H9 (cell line): ENCODE data around the gene TMOD1. TPM values are rescaled to one million over a fixed set of nuclear protein-coding genes. Genes with fewer than 3 reads are reported as not detected.
A peak's percentile ranks its signal among the peaks of the same experiment; 100 is the strongest.

Experiments used
- DNase-seq: peaks from one replicate; pipeline ENCODE4 v3.0.0-alpha.2; 2017
- H2AFZ ChIP-seq: one replicate; pipeline ENCODE4 v1.6.1; 2013; ENCODE audit warnings: mild to moderate bottlenecking, low read length, control low read depth, moderate library complexity
- H2AK5ac ChIP-seq: 2 replicates; pipeline ENCODE4 v1.6.1; 2013; ENCODE audit warnings: low read length, control low read depth, mixed read lengths; ENCODE audit not compliant: insufficient read length
- H2BK120ac ChIP-seq: one replicate; pipeline ENCODE4 v1.6.1; 2013; ENCODE audit warnings: low read depth, mild to moderate bottlenecking, low read length, control low read depth, inconsistent platforms; ENCODE audit not compliant: poor library complexity, severe bottlenecking
- H2BK12ac ChIP-seq: 2 replicates; pipeline ENCODE4 v1.6.1; 2013; ENCODE audit warnings: low read length, control low read depth, mixed read lengths, low read depth; ENCODE audit not compliant: insufficient read length
- H2BK15ac ChIP-seq: 2 replicates; pipeline ENCODE4 v1.6.1; 2013; ENCODE audit warnings: low read depth, low read length, control low read depth
- H2BK20ac ChIP-seq: one replicate; pipeline ENCODE4 v1.6.1; 2013; ENCODE audit warnings: low read depth, mild to moderate bottlenecking, low read length, control low read depth, inconsistent platforms; ENCODE audit not compliant: poor library complexity, severe bottlenecking
- H2BK5ac ChIP-seq: 2 replicates; pipeline ENCODE4 v1.6.1; 2013; ENCODE audit warnings: low read length, control low read depth, mixed read lengths; ENCODE audit not compliant: insufficient read length
- H3K14ac ChIP-seq: 2 replicates; pipeline ENCODE4 v1.6.1; 2013; ENCODE audit warnings: low read length, control low read depth; ENCODE audit not compliant: insufficient read depth
- H3K18ac ChIP-seq: 2 replicates; pipeline ENCODE4 v1.6.1; 2013; ENCODE audit warnings: low read depth, mild to moderate bottlenecking, mixed read lengths, low read length, control low read depth; ENCODE audit not compliant: insufficient read length
- H3K23ac ChIP-seq: 2 replicates; pipeline ENCODE4 v1.6.1; 2013; ENCODE audit warnings: low read length, control low read depth, mixed read lengths, low read depth; ENCODE audit not compliant: insufficient read length
- H3K23me2 ChIP-seq: 2 replicates; pipeline ENCODE4 v1.6.1; 2013; ENCODE audit warnings: low read depth, mild to moderate bottlenecking, mixed read lengths, low read length, control low read depth; ENCODE audit not compliant: insufficient read length, poor library complexity, severe bottlenecking
- H3K27ac ChIP-seq: 2 replicates; pipeline ENCODE4 v1.5.1; 2013; ENCODE audit warnings: low read length, control low read depth, mixed read lengths, low read depth; ENCODE audit not compliant: insufficient read length
- H3K27me3 ChIP-seq: 2 replicates; pipeline ENCODE4 v1.6.1; 2013; ENCODE audit warnings: low read length, control low read depth, inconsistent platforms; ENCODE audit not compliant: insufficient read depth
- H3K4ac ChIP-seq: 2 replicates; pipeline ENCODE4 v1.6.1; 2013; ENCODE audit warnings: low read depth, mild to moderate bottlenecking, control low read depth, inconsistent platforms, low read length, moderate library complexity
- H3K4me1 ChIP-seq: 2 replicates; pipeline ENCODE4 v1.6.1; 2013; ENCODE audit warnings: low read length, control low read depth, inconsistent platforms; ENCODE audit not compliant: insufficient read depth
- H3K4me2 ChIP-seq: 2 replicates; pipeline ENCODE4 v1.6.1; 2013; ENCODE audit warnings: low read length, control low read depth, mixed read lengths; ENCODE audit not compliant: insufficient read length, insufficient read depth
- H3K56ac ChIP-seq: 2 replicates; pipeline ENCODE4 v1.6.1; 2013; ENCODE audit warnings: low read depth, mild to moderate bottlenecking, mixed read lengths, low read length, control low read depth; ENCODE audit not compliant: insufficient read length
- H3K79me1 ChIP-seq: 2 replicates; pipeline ENCODE4 v1.6.1; 2013; ENCODE audit warnings: low read depth, mild to moderate bottlenecking, moderate library complexity, low read length, control low read depth, inconsistent platforms; ENCODE audit not compliant: insufficient read depth, poor library complexity, severe bottlenecking
- H3K79me2 ChIP-seq: 2 replicates; pipeline ENCODE4 v1.6.1; 2013; ENCODE audit warnings: low read length, control low read depth, inconsistent platforms; ENCODE audit not compliant: insufficient read depth
- H3K9ac ChIP-seq: 2 replicates; pipeline ENCODE4 v1.6.1; 2013; ENCODE audit warnings: low read length, control low read depth, mixed read lengths; ENCODE audit not compliant: insufficient read length; ENCODE audit errors: extremely low read depth
- H3K9me3 ChIP-seq: one replicate; pipeline ENCODE4 v1.6.1; 2013; ENCODE audit warnings: low read depth, low read length, inconsistent platforms; ENCODE audit not compliant: control insufficient read depth
- H3T11ph ChIP-seq: one replicate; pipeline ENCODE4 v1.6.1; 2013; ENCODE audit warnings: mild to moderate bottlenecking, low read length, control low read depth, inconsistent platforms
- H4K20me1 ChIP-seq: one replicate; pipeline ENCODE4 v1.6.1; 2013; ENCODE audit not compliant: control insufficient read depth, insufficient read length, insufficient read depth
- H4K5ac ChIP-seq: 2 replicates; pipeline ENCODE4 v1.6.1; 2013; ENCODE audit warnings: low read depth, mild to moderate bottlenecking, mixed read lengths, low read length, control low read depth; ENCODE audit not compliant: insufficient read length
- H4K8ac ChIP-seq: replicated peaks from 2 replicates; pipeline ENCODE4 v1.6.1; 2013; ENCODE audit warnings: low read length, control low read depth, mixed read lengths, low read depth; ENCODE audit not compliant: insufficient read length
- H4K91ac ChIP-seq: 2 replicates; pipeline ENCODE4 v1.6.1; 2013; ENCODE audit warnings: low read depth, mild to moderate bottlenecking, moderate library complexity, mixed read lengths, low read length, control low read depth; ENCODE audit not compliant: insufficient read length
- H3K27ac Mint-ChIP-seq, 3 experiments: 2 replicates in 2 of 3; 3 replicates in 1 of 3; pipeline ENCODE4 v1.8.0; 2020 to 2021; ENCODE audit warnings: mixed read lengths in 3 of 3, mild to moderate bottlenecking in 1 of 3, moderate library complexity in 1 of 3
- H3K27me3 Mint-ChIP-seq: 2 replicates; pipeline ENCODE4 v1.8.0; 2021; ENCODE audit warnings: low read depth, mild to moderate bottlenecking, moderate library complexity, mixed read lengths
- H3K36me3 Mint-ChIP-seq, 3 experiments: 2 replicates in 2 of 3; 3 replicates in 1 of 3; pipeline ENCODE4 v1.8.0; 2020 to 2021; ENCODE audit warnings: low read depth in 3 of 3, mixed read lengths in 3 of 3; ENCODE audit not compliant: insufficient read depth in 1 of 3
- H3K4me1 Mint-ChIP-seq, 2 experiments: 2 replicates each; pipeline ENCODE4 v1.8.0; 2020; ENCODE audit warnings: mixed read lengths in 2 of 2
- H3K4me3 Mint-ChIP-seq, 2 experiments: 2 replicates in 1 of 2; 3 replicates in 1 of 2; pipeline ENCODE4 v1.8.0; 2020 to 2021; ENCODE audit warnings: mild to moderate bottlenecking in 2 of 2, mixed read lengths in 2 of 2, moderate library complexity in 1 of 2
- H3K9me3 Mint-ChIP-seq, 2 experiments: 2 replicates in 1 of 2; 3 replicates in 1 of 2; pipeline ENCODE4 v1.8.0; 2020; ENCODE audit warnings: mild to moderate bottlenecking in 2 of 2, mixed read lengths in 2 of 2, moderate library complexity in 1 of 2
- CTCF ChIP-seq: fragments of 200-600 bp; sonication (generic); conservative IDR thresholded peaks from 3 replicates; pipeline ENCODE4 v1.8.0; 2021; ENCODE audit warnings: antibody characterized with exemption, mild to moderate bottlenecking
- WGBS: extraction: QIAGEN DNeasy Blood & Tissue Kit; methylation state at CpG from one replicate; pipeline ENCODE4 v1.1.7; 2013; ENCODE audit warnings: missing lambda C conversion rate, low lambda C conversion rate, mixed read lengths; ENCODE audit not compliant: insufficient read length; ENCODE audit errors: extremely low coverage; 5-methylcytosine and 5-hydroxymethylcytosine counted together
- total RNA-seq: library from RNA; stranded (reverse); gene quantifications from 2 replicates; pipeline ENCODE4 v1.2.1, GENCODE V29; 2021

Gene TMOD1
- total RNA-seq, 1 experiment from 2014 or later = 0.98 TPM

GRCh38 chr9:97561501-97561900 is 60.0 kb downstream of the TMOD1 start:
- H3K4me1 Mint-ChIP-seq = peaks cover 31 to 42% of the 10 kb centered on the region in 2 experiments

More at GRCh38 chr9:97561501-97561900, 60.0 kb downstream of the TMOD1 start:
- no peak overlapping the region for H3K18ac ChIP-seq
- H3K56ac ChIP-seq = no peak overlapping the region
- no peak overlapping the region for H3K14ac ChIP-seq
- no peak overlapping the region for H3K27ac ChIP-seq
- H3T11ph ChIP-seq = no peak overlapping the region
- H3K4ac ChIP-seq = no peak overlapping the region
- no peaks in the 10 kb centered on the region for H3K79me2 ChIP-seq
- 0 out of 2 replicates have a peak overlapping the region, but pooled peaks have one; percentile 5 for H2BK15ac ChIP-seq
- no peak overlapping the region for H4K8ac ChIP-seq
- no peak for DNase-seq
- H3K9me3 ChIP-seq = no peaks in the 10 kb centered on the region
- no CpG with 5 or more reads among the region's 3 CpGs for WGBS
- H2AFZ ChIP-seq = no peak overlapping the region
- H3K23ac ChIP-seq = no peak overlapping the region
- H2BK20ac ChIP-seq = no peak overlapping the region
- no peaks in the 10 kb centered on the region for H3K23me2 ChIP-seq
- 0 out of 2 replicates have a peak, but pooled peaks cover 7% of the 10 kb centered on the region for H3K4me1 ChIP-seq
- Mint-ChIP-seq H3K9me3 (no peaks in the 10 kb centered on the region), H3K36me3 (no peaks in the 10 kb centered on the region), H3K27ac (no peak overlapping the region; a peak in 1 of 7 replicates), H3K27me3 (no peaks in the 10 kb centered on the region; the same call in none of the 2 replicates), H3K4me3 (no peak overlapping the region)
- H2BK12ac ChIP-seq = no peak overlapping the region
- TF ChIP-seq CTCF = no peak
- H3K79me1 ChIP-seq = no peaks in the 10 kb centered on the region
- no peaks in the 10 kb centered on the region for H3K27me3 ChIP-seq
- H2BK5ac ChIP-seq = no peak overlapping the region
- no peak overlapping the region for H4K5ac ChIP-seq
- no peak overlapping the region for H4K91ac ChIP-seq
- H3K4me2 ChIP-seq = no peak overlapping the region
- H3K9ac ChIP-seq = no peak overlapping the region
- no peak overlapping the region for H2AK5ac ChIP-seq
- no peaks in the 10 kb centered on the region for H4K20me1 ChIP-seq
- no peak overlapping the region for H2BK120ac ChIP-seq
